Measurements from ENCODE around the gene PDLIM5.

PDLIM5 gene

DNA sequence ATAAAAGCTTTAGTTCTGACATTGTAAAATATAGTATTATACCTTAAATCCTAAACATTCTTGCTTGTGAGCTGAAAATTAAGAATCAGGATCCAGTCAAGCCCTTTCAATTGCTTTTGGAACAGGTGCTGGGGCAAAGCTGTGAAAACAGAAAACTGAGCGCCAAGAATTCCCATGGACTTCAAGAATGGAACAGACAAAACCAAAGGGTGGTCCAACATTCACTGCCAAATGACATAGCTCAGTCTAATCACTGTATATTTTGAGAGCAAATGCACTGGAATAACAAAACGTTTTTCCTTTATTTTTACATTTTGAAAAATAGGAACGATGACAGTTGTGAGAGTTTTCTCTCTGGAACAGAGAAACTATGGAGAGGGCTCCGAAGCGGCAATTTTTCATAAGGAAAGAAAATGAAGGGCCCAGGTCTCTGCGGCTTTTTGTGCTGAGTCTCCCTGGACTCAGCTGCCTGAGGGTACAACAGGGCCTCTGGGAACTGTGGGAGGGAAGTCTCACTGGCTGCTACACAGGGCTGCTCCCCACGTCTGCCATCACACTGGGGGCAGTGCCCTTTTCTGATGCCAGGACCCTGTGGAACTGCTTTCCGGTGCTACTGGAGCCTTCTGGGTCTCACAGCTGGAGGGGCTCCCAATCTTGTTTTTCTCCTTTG, 250.0 kb downstream of the PDLIM5 start:
- TF ChIP-seq PAX5 (IDR thresholded peaks at IDR 0.05; ENCODE audit: insufficient read depth, low read length, severe bottlenecking) (no peak), TAF1 (IDR thresholded peaks at IDR 0.05; ENCODE audit: low read depth, low read length) (no peak), POLR2AphosphoS5 (IDR thresholded peaks at IDR 0.05; ENCODE audit: low read depth, low read length) (no peak), POU2F2 (IDR thresholded peaks at IDR 0.05; ENCODE audit: low read depth, low read length) (no peak), POLR2A (IDR thresholded peaks at IDR 0.05; ENCODE audit: low read depth, low read length) (no peak), SPI1 (IDR thresholded peaks at IDR 0.05; ENCODE audit: low read depth, low read length) (no peak)
- FAIRE-seq (no peak), DNase-seq (ENCODE audit: insufficient read length, low spot score) (no peak)

GRCh38 chr4:94711635-94712034, 259.9 kb downstream of the PDLIM5 start:
- no peak for FAIRE-seq
- TF ChIP-seq SPI1 (IDR thresholded peaks at IDR 0.05; ENCODE audit: low read depth, low read length) (no peak), TAF1 (IDR thresholded peaks at IDR 0.05; ENCODE audit: low read depth, low read length) (no peak), POU2F2 (IDR thresholded peaks at IDR 0.05; ENCODE audit: low read depth, low read length) (no peak), POLR2A (IDR thresholded peaks at IDR 0.05; ENCODE audit: low read depth, low read length) (no peak), POLR2AphosphoS5 (IDR thresholded peaks at IDR 0.05; ENCODE audit: low read depth, low read length) (no peak), PAX5 (IDR thresholded peaks at IDR 0.05; ENCODE audit: insufficient read depth, low read length, severe bottlenecking) (no peak)
- no peak for DNase-seq (ENCODE audit: insufficient read length, low spot score)

- no peak for FAIRE-seq
- no peak for DNase-seq (ENCODE audit: insufficient read length, low spot score)
- TF ChIP-seq POLR2AphosphoS5 (IDR thresholded peaks at IDR 0.05; ENCODE audit: low read depth, low read length) (no peak), POLR2A (IDR thresholded peaks at IDR 0.05; ENCODE audit: low read depth, low read length) (no peak), POU2F2 (IDR thresholded peaks at IDR 0.05; ENCODE audit: low read depth, low read length) (no peak), PAX5 (IDR thresholded peaks at IDR 0.05; ENCODE audit: insufficient read depth, low read length, severe bottlenecking) (no peak), SPI1 (IDR thresholded peaks at IDR 0.05; ENCODE audit: low read depth, low read length) (no peak), TAF1 (IDR thresholded peaks at IDR 0.05; ENCODE audit: low read depth, low read length) (no peak)
These were observed 262.8 kb downstream of the PDLIM5 start for GRCh38 chr4:94714365-94715160.

- DNase-seq (ENCODE audit: insufficient read length, low spot score) (no peak), FAIRE-seq (no peak)
- TF ChIP-seq PAX5 (IDR thresholded peaks at IDR 0.05; ENCODE audit: insufficient read depth, low read length, severe bottlenecking) (no peak), TAF1 (IDR thresholded peaks at IDR 0.05; ENCODE audit: low read depth, low read length) (no peak), POU2F2 (IDR thresholded peaks at IDR 0.05; ENCODE audit: low read depth, low read length) (no peak), POLR2A (IDR thresholded peaks at IDR 0.05; ENCODE audit: low read depth, low read length) (no peak), POLR2AphosphoS5 (IDR thresholded peaks at IDR 0.05; ENCODE audit: low read depth, low read length) (no peak), SPI1 (IDR thresholded peaks at IDR 0.05; ENCODE audit: low read depth, low read length) (no peak)
These were observed 264.0 kb downstream of the PDLIM5 start for GRCh38 chr4:94715726-94716125.

Data from GM12891 (cell line).